GM19239 (cell line): ENCODE data around the gene SPTLC1.
"Not testable (repeated sequence)": the region's sequence is repeated elsewhere in the genome, so short reads cannot be mapped to it uniquely, and the experiment has no call there.

ENCODE experiments used
- DNase-seq: peaks from one replicate; pipeline ENCODE4 v3.0.0; 2011; ENCODE audit warnings: low spot score; ENCODE audit not compliant: insufficient read length
- FAIRE-seq: peaks from 2 replicates; lab custom pipeline; 2011; peaks lifted over from hg19 to GRCh38; lab: Jason Lieb, UNC

SPTLC1 gene

GRCh38 chr9:92141144-92142129 is 26.2 kb upstream of the SPTLC1 start:
- FAIRE-seq (no peak), DNase-seq (no peak)

- DNase-seq: no peak
- no peak for FAIRE-seq
Measured at GRCh38 chr9:92140754-92141143, 25.5 kb upstream of the SPTLC1 start.

- DNase-seq (peak; percentile 88), FAIRE-seq (peak; percentile 88)
Measured at GRCh38 chr9:92140074-92140753, 25.0 kb upstream of the SPTLC1 start.

- DNase-seq, FAIRE-seq: not testable (repeated sequence)
Measured at GRCh38 chr9:92138960-92139540, 23.8 kb upstream of the SPTLC1 start.

- DNase-seq (no peak), FAIRE-seq (peak; percentile 57)
Measured at GRCh38 chr9:92138157-92138959, 23.1 kb upstream of the SPTLC1 start.

GRCh38 chr9:92136184-92136858 is 21.1 kb upstream of the SPTLC1 start:
- DNase-seq (no peak), FAIRE-seq (no peak)

GRCh38 chr9:92135576-92135975 is 20.4 kb upstream of the SPTLC1 start:
- FAIRE-seq (no peak), DNase-seq (no peak)

- FAIRE-seq (peak; percentile 14), DNase-seq (peak; percentile 63)
Measured at GRCh38 chr9:92133949-92134604, 18.9 kb upstream of the SPTLC1 start.

GRCh38 chr9:92132913-92133312 is 17.7 kb upstream of the SPTLC1 start:
- not testable (repeated sequence) for FAIRE-seq, DNase-seq

- FAIRE-seq: no peak
- no peak for DNase-seq
Measured at GRCh38 chr9:92132501-92132900, 17.3 kb upstream of the SPTLC1 start.

- no peak for DNase-seq
- no peak for FAIRE-seq
Measured at GRCh38 chr9:92122800-92123199, 7.6 kb upstream of the SPTLC1 start.

GRCh38 chr9:92122061-92122460 is 6.8 kb upstream of the SPTLC1 start:
- FAIRE-seq: no peak
- DNase-seq: no peak

- no peak for FAIRE-seq
- DNase-seq: no peak
Measured at GRCh38 chr9:92121265-92121664, 6.1 kb upstream of the SPTLC1 start.

- no peak for FAIRE-seq
- no peak for DNase-seq
Measured at GRCh38 chr9:92120138-92120537, 4.9 kb upstream of the SPTLC1 start.

GRCh38 chr9:92119586-92119985 is 4.4 kb upstream of the SPTLC1 start:
- DNase-seq: no peak
- no peak for FAIRE-seq

GRCh38 chr9:92108122-92108521 is 7.1 kb downstream of the SPTLC1 start:
- no peak for FAIRE-seq
- DNase-seq: no peak

GRCh38 chr9:92105446-92106225 is 9.6 kb downstream of the SPTLC1 start:
- not testable (repeated sequence) for DNase-seq, FAIRE-seq

GRCh38 chr9:92103601-92104000 is 11.6 kb downstream of the SPTLC1 start:
- FAIRE-seq, DNase-seq: not testable (repeated sequence)
